Placental pericyte (primary cell): Measurements from ENCODE around the gene KLF1. TPM values are rescaled to one million over a fixed set of nuclear protein-coding genes. Genes with fewer than 3 reads are reported as not detected.

Experiments used
- small RNA-seq: library from RNA; depleted of rRNA; stranded (forward); fragments of <200 nt; gene quantifications from one replicate; pipeline ENCODE3, GENCODE V24; 2012; ENCODE audit warnings: low replicate concordance
- total RNA-seq: library from RNA; depleted of rRNA; stranded (reverse); fragments of >200 nt; gene quantifications from 2 replicates; pipeline ENCODE4 v1.2.3, GENCODE V29; 2012

Gene KLF1
- total RNA-seq, result not detected in 2 replicates

GRCh38 chr19:12886969-12887747, at the start of gene KLF1:
Gene KLF1, minus strand, starts transcription at chr19:12887201. Its CDS starts 61 bp downstream, at chr19:12887140.

GRCh38 chr19:12933287-12934072, 46.5 kb upstream of the KLF1 start, which contains the start of gene FARSA:
Gene FARSA, minus strand, starts transcription at chr19:12933711. Its CDS starts 15 bp downstream, at chr19:12933696.

GRCh38 chr19:12890787-12891552, 4.0 kb upstream of the KLF1 start, which contains the start of gene GCDH:
Gene GCDH, plus strand, starts transcription at chr19:12891160. Its CDS starts 145 bp downstream, at chr19:12891305.

GRCh38 chr19:12881172-12881808, 5.7 kb downstream of the KLF1 start, which contains the start of gene DNASE2:
Gene DNASE2, minus strand, starts transcription at chr19:12881449. Its CDS starts 74 bp downstream, at chr19:12881375.

GRCh38 chr19:12838182-12838885, 48.7 kb downstream of the KLF1 start, which contains the start of gene MAST1:
Gene MAST1, plus strand, starts transcription at chr19:12838515. Its CDS starts 58 bp downstream, at chr19:12838573.

GRCh38 chr19:12834566-12834943, 52.4 kb downstream of the KLF1 start, which contains the start of gene RTBDN:
Gene RTBDN, minus strand, starts transcription at chr19:12834579. Its CDS starts 4,600 bp downstream, at chr19:12829979.

Small RNAs within 50 kb of the gene (small RNA-seq; reads per million reads assigned to genes)
- gene MIR5695 (0.13 reads per million), gene MIR6794 (not detected)

Other genes starting within 250 kb of the KLF1 start
- 40.5 and 48.8 TPM in 2 replicates for gene MAN2B1, start 220.5 kb downstream of the KLF1 start, total RNA-seq
- 5.5 and 6.0 TPM in 2 replicates for gene WDR83, start 220.4 kb downstream of the KLF1 start, total RNA-seq
- gene DHPS, start 205.3 kb downstream of the KLF1 start, total RNA-seq, result 62.4 and 78.0 TPM in 2 replicates
- gene GNG14, start 199.2 kb downstream of the KLF1 start, total RNA-seq, result not detected in 2 replicates
- 10.3 and 12.2 TPM in 2 replicates for gene FBXW9, start 190.6 kb downstream of the KLF1 start, total RNA-seq
- 45.1 and 73.3 TPM in 2 replicates for gene TNPO2, start 163.3 kb downstream of the KLF1 start, total RNA-seq
- 142 and 218 TPM in 2 replicates for gene TRIR, start 152.5 kb downstream of the KLF1 start, total RNA-seq
- 88.0 and 105 TPM in 2 replicates for gene GET3, start 149.7 kb downstream of the KLF1 start, total RNA-seq
- gene BEST2, start 135.4 kb downstream of the KLF1 start, total RNA-seq, result not detected in 2 replicates
- 13.3 and 14.2 TPM in 2 replicates for gene HOOK2, start 111.6 kb downstream of the KLF1 start, total RNA-seq
- 187 and 191 TPM in 2 replicates for gene JUNB, start 95.7 kb downstream of the KLF1 start, total RNA-seq
- gene PRDX2, start 85.4 kb downstream of the KLF1 start, total RNA-seq, result 188 and 197 TPM in 2 replicates
- gene THSD8, start 85.1 kb downstream of the KLF1 start, total RNA-seq, result not detected in 2 replicates
- gene RNASEH2A, start 80.6 kb downstream of the KLF1 start, total RNA-seq, result 4.4 and 45.4 TPM in 2 replicates
- gene RTBDN, start 52.6 kb downstream of the KLF1 start, total RNA-seq, result not detected in 2 replicates
- not detected in 2 replicates for gene MAST1, start 48.7 kb downstream of the KLF1 start, total RNA-seq
- gene DNASE2, start 5.8 kb downstream of the KLF1 start, total RNA-seq, result 11.5 and 37.2 TPM in 2 replicates
- gene GCDH, start 4.0 kb upstream of the KLF1 start, total RNA-seq, result 32.4 and 35.7 TPM in 2 replicates
- 0.22 TPM in 1 of 2 replicates, not detected in the other for gene SYCE2, start 32.1 kb upstream of the KLF1 start, total RNA-seq
- 98.8 and 109 TPM in 2 replicates for gene FARSA, start 46.5 kb upstream of the KLF1 start, total RNA-seq
- gene CALR, start 51.4 kb upstream of the KLF1 start, total RNA-seq, result 1,645 and 6,576 TPM in 2 replicates
- gene RAD23A, start 58.7 kb upstream of the KLF1 start, total RNA-seq, result 93.7 and 179 TPM in 2 replicates
- 15.8 and 19.3 TPM in 2 replicates for gene GADD45GIP1, start 70.0 kb upstream of the KLF1 start, total RNA-seq
- 0.14 TPM in 1 of 2 replicates, not detected in the other for gene DAND5, start 82.4 kb upstream of the KLF1 start, total RNA-seq
- gene NFIX, start 108.3 kb upstream of the KLF1 start, total RNA-seq, result 37.2 and 41.9 TPM in 2 replicates
- gene LYL1, start 215.7 kb upstream of the KLF1 start, total RNA-seq, result 1.5 and 6.9 TPM in 2 replicates
- gene TRMT1, start 229.5 kb upstream of the KLF1 start, total RNA-seq, result 33.5 and 45.1 TPM in 2 replicates
- 85.6 and 148 TPM in 2 replicates for gene NACC1, start 231.1 kb upstream of the KLF1 start, total RNA-seq